Stimulated activated memory B cell treated with anti-CD40 and anti-IgM and Interleukin-4, amounts not matched to agents 10 μg/mL and 1 μg/mL and 100 μg/mL, for 72 hours (primary cell): Measurements from ENCODE around the gene CCN2.

Experiments
- ATAC-seq: fragments of 150-1000 bp; cut with Tn5 transposase; 2 replicates; pipeline ENCODE4 v1.10.0; 2021
- H3K27ac Mint-ChIP-seq: one replicate; pipeline ENCODE4 v1.8.0; 2022; ENCODE audit warnings: mild to moderate bottlenecking, mixed read lengths
- H3K27me3 Mint-ChIP-seq: one replicate; pipeline ENCODE4 v1.8.0; 2022; ENCODE audit warnings: mixed read lengths
- H3K36me3 Mint-ChIP-seq: one replicate; pipeline ENCODE4 v1.8.0; 2022; ENCODE audit warnings: mixed read lengths
- H3K4me1 Mint-ChIP-seq: one replicate; pipeline ENCODE4 v1.8.0; 2022; ENCODE audit warnings: mixed read lengths
- H3K4me3 Mint-ChIP-seq: one replicate; pipeline ENCODE4 v1.8.0; 2022; ENCODE audit warnings: mild to moderate bottlenecking, moderate library complexity, mixed read lengths
- H3K9me3 Mint-ChIP-seq: one replicate; pipeline ENCODE4 v1.8.0; 2022; ENCODE audit warnings: mixed read lengths

CCN2 gene

GRCh38 chr6:131952886-131953509, 1.8 kb upstream of the CCN2 start:
- no peak overlapping the region for H3K27ac Mint-ChIP-seq
- H3K36me3 Mint-ChIP-seq: no peaks in the 10 kb centered on the region
- H3K27me3 Mint-ChIP-seq: peaks cover 67% of the 10 kb centered on the region
- ATAC-seq: no peak
- H3K4me1 Mint-ChIP-seq: peaks cover 10% of the 10 kb centered on the region
- H3K4me3 Mint-ChIP-seq: no peak overlapping the region
- no peaks in the 10 kb centered on the region for H3K9me3 Mint-ChIP-seq

GRCh38 chr6:131951576-131952230, 531 bp upstream of the CCN2 start:
- Mint-ChIP-seq H3K27me3 (peaks cover 79% of the 10 kb centered on the region), H3K4me3 (peak overlapping the region; percentile 58), H3K9me3 (no peaks in the 10 kb centered on the region), H3K4me1 (peaks cover 10% of the 10 kb centered on the region), H3K27ac (no peak overlapping the region), H3K36me3 (no peaks in the 10 kb centered on the region)
- ATAC-seq: no peak

- no peak overlapping the region for H3K27ac Mint-ChIP-seq
- no peaks in the 10 kb centered on the region for H3K9me3 Mint-ChIP-seq
- H3K4me3 Mint-ChIP-seq: peak overlapping the region; percentile 82
- peaks cover 10% of the 10 kb centered on the region for H3K4me1 Mint-ChIP-seq
- H3K27me3 Mint-ChIP-seq: peaks cover 92% of the 10 kb centered on the region
- peak; percentile 54 for ATAC-seq
- no peaks in the 10 kb centered on the region for H3K36me3 Mint-ChIP-seq
These were observed 1.0 kb downstream of the CCN2 start for GRCh38 chr6:131949909-131950766.

- Mint-ChIP-seq H3K9me3 (no peaks in the 10 kb centered on the region), H3K27me3 (peaks cover 88% of the 10 kb centered on the region), H3K36me3 (no peaks in the 10 kb centered on the region), H3K4me1 (peaks cover 10% of the 10 kb centered on the region), H3K4me3 (peak overlapping the region; percentile 13), H3K27ac (no peak overlapping the region)
- no peak for ATAC-seq
These were observed 1.6 kb downstream of the CCN2 start for GRCh38 chr6:131949620-131949908.

- Mint-ChIP-seq H3K9me3 (no peaks in the 10 kb centered on the region), H3K27ac (no peak overlapping the region), H3K4me1 (peaks cover 10% of the 10 kb centered on the region), H3K4me3 (peak overlapping the region; percentile 13), H3K36me3 (no peaks in the 10 kb centered on the region), H3K27me3 (peaks cover 82% of the 10 kb centered on the region)
- no peak for ATAC-seq
These were observed 2.2 kb downstream of the CCN2 start for GRCh38 chr6:131948692-131949619.

- ATAC-seq: no peak
- Mint-ChIP-seq H3K27ac (no peak overlapping the region), H3K4me1 (peaks cover 10% of the 10 kb centered on the region), H3K27me3 (peaks cover 74% of the 10 kb centered on the region), H3K36me3 (no peaks in the 10 kb centered on the region), H3K4me3 (no peak overlapping the region), H3K9me3 (no peaks in the 10 kb centered on the region)
These were observed 3.0 kb downstream of the CCN2 start for GRCh38 chr6:131947986-131948661.

GRCh38 chr6:131946992-131947955, 3.9 kb downstream of the CCN2 start:
- H3K4me1 Mint-ChIP-seq: peaks cover 10% of the 10 kb centered on the region
- H3K27me3 Mint-ChIP-seq: peaks cover 65% of the 10 kb centered on the region
- no peak for ATAC-seq
- H3K4me3 Mint-ChIP-seq: no peak overlapping the region
- no peaks in the 10 kb centered on the region for H3K36me3 Mint-ChIP-seq
- H3K9me3 Mint-ChIP-seq: no peaks in the 10 kb centered on the region
- H3K27ac Mint-ChIP-seq: no peak overlapping the region

GRCh38 chr6:131946404-131946991, 4.7 kb downstream of the CCN2 start:
- ATAC-seq: no peak
- Mint-ChIP-seq H3K4me1 (peaks cover 10% of the 10 kb centered on the region), H3K27ac (no peak overlapping the region), H3K9me3 (no peaks in the 10 kb centered on the region), H3K27me3 (peaks cover 58% of the 10 kb centered on the region), H3K4me3 (no peak overlapping the region), H3K36me3 (no peaks in the 10 kb centered on the region)

- Mint-ChIP-seq H3K27me3 (peaks cover 53% of the 10 kb centered on the region), H3K4me1 (peaks cover 10% of the 10 kb centered on the region)
These were observed 5.2 kb downstream of the CCN2 start for GRCh38 chr6:131945971-131946370.

GRCh38 chr6:131937703-131938631, 13.2 kb downstream of the CCN2 start:
- no peak for ATAC-seq
- Mint-ChIP-seq H3K27me3 (peaks cover 9% of the 10 kb centered on the region), H3K27ac (no peak overlapping the region), H3K4me1 (no peaks in the 10 kb centered on the region), H3K4me3 (no peak overlapping the region), H3K36me3 (no peaks in the 10 kb centered on the region), H3K9me3 (no peaks in the 10 kb centered on the region)

More at GRCh38 chr6:131945971-131946370, 5.2 kb downstream of the CCN2 start:
- Mint-ChIP-seq H3K9me3 (no peaks in the 10 kb centered on the region), H3K36me3 (no peaks in the 10 kb centered on the region), H3K4me3 (no peak overlapping the region), H3K27ac (no peak overlapping the region)
- no peak for ATAC-seq

GRCh38 chr6:131937226-131937625, 13.9 kb downstream of the CCN2 start:
- Mint-ChIP-seq H3K27me3 (peaks cover 13% of the 10 kb centered on the region), H3K4me1 (no peaks in the 10 kb centered on the region), H3K27ac (no peak overlapping the region), H3K36me3 (no peaks in the 10 kb centered on the region), H3K4me3 (no peak overlapping the region), H3K9me3 (no peaks in the 10 kb centered on the region)
- ATAC-seq: no peak

- no peaks in the 10 kb centered on the region for H3K36me3 Mint-ChIP-seq
- ATAC-seq: no peak
- no peak overlapping the region for H3K4me3 Mint-ChIP-seq
- H3K4me1 Mint-ChIP-seq: no peaks in the 10 kb centered on the region
- no peak overlapping the region for H3K27ac Mint-ChIP-seq
- no peaks in the 10 kb centered on the region for H3K9me3 Mint-ChIP-seq
- H3K27me3 Mint-ChIP-seq: peaks cover 13% of the 10 kb centered on the region
These were observed 15.0 kb downstream of the CCN2 start for GRCh38 chr6:131936156-131936555.
